Activated CD8-positive, alpha-beta memory T cell treated with anti-CD3 and anti-CD28 coated beads, Interleukin-2, amount 50 U/mL, for 48 hours (primary cell): ENCODE measurements around the gene ZFAND2A.
"Not testable (repeated sequence)": the region's sequence is repeated elsewhere in the genome, so short reads cannot be mapped to it uniquely, and the experiment has no call there.

Source experiments
- DNase-seq: peaks from one replicate; pipeline ENCODE4 v3.0.0-alpha.2; 2020

The ZFAND2A gene

DNA sequence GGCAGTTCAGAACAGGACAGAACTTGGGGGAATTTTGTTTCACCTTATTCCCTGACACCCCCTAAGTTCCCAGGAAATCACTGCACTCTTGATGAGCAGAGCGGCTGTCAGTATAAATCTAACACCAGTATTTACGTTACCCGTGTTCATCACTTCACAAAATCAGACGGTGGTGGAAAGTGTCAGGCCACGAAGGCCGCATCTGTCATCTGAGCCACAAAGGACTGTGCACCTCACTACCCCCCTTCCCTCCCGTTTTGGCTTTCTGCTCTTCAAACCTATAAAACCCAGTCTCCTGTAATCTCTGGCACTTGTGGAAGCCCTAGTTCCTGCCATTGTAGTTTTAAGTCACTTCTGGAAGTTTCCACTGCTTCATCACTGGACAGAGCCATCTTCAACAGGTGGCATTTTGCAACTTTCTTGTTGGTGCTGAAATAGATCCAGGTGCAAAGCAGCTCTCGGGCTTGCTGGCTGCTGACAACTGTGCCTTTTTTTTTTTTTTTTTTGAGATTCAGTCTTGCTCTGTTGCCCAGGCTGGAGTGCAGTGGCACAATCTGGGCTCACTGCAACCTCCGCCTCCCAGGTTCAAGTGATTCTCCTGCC lies 9.5 kb downstream of the ZFAND2A start:
- no peak for DNase-seq

DNA sequence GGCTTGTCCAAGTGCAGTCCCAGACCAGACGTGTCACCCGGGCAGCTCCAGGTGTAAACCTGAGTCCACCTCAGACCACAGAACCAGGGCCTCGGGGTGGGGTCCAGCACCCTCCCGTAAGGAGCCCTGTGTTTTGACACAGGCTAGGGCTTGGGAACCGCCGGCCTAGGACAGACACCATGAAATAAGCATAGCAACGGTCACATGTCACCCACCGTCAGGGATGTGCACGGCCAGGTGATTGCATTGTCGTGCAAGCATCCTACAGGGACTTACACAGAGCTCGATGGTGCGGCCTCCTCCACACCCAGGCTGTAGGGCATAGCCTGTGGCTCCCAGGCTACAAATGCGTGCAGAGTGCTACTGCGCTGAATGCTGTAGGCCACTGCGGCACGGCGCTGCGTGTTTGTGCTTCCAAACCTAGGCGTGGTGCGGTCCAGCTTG lies 10.6 kb downstream of the ZFAND2A start:
- DNase-seq, result no peak

DNA sequence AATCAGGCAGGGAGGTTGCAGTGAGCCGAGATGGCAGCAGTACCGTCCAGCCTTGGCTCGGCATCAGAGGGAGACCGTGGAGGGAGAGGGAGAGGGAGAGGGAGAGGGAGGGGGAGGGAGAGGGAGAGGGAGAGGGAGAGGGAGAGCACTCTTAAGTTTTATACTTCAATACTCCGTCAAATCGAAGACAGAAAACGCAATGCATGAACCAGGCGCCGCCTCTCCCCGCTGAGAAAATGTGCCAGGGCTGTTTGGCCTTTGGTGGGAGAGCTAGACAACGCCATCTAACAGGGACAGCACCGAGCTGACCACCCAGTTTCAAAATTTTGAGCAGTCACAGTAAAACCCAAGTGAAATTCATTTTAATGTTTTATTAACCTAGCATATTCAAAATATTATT lies 12.1 kb downstream of the ZFAND2A start:
- DNase-seq, result not testable (repeated sequence)

DNA sequence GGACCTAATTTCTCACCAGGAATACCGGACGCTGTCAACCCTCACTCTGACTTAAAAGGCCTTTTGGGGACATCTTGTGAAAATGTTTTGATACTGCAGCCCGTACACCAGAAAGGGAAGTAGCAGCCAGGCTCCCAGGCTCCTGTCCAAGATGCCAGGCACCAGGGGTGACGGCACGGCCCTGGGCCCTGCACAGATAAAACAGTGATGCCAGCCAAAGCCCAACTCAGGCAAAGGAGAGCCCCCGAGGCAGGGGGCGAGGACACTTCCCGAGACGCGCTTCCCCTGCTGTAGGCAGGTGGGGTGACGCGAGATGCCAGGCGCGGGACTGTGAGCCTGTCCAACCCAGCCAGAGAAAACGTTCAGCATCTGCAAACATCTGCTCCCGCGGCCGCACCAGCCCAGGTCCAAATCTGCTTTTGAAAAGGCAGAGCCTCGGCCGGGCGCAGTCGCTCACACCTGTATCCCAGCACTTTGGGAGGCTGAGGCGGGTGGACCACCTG lies 15.7 kb downstream of the ZFAND2A start:
- no peak for DNase-seq

DNA sequence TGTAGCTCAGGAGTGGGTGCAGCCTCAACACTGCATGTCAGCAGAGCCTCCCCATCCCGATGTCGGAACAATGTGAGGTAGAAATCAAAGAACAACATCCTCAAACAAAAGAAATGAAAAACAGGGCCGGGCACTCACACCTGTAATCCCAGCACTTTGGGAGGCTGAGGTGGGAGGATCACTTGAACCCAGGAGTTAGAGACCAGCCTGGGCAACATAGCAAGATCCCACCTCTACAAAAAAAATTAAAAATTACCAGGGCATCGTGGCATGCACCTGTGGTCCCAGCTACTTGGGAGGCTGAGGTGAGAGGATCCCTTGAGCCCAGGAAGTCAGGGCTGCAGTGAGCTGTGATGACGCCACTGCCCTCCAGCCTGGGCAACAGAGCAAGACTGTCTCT lies 17.0 kb downstream of the ZFAND2A start:
- not testable (repeated sequence) for DNase-seq

DNA sequence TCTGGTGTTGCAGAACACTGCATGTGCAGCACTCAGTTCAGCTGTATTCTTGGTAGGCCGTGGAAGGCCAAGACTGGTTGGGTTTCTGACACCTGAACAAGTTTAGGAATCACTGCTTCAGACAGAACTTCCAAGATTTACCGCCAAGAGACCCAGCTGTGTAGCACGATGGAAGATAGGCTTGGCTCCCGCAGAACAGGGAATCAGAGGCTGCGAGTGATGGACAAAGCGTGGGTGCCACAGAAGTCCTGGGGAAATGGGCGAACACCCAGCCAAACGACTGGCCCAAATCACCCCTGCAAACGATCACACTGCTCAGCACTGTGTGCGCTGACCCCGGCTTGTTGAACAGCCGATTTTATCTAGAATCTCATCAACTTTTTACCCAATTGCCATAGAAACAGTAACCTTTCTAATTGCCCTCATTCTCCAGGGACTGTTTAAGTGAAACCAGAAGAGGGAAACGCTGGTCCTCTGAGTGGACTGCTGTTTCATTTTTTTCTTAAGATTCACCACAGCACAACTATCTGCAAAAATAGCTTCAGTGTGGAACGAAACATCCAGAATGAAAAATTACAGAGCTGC lies 17.9 kb downstream of the ZFAND2A start:
- DNase-seq, result no peak

DNA sequence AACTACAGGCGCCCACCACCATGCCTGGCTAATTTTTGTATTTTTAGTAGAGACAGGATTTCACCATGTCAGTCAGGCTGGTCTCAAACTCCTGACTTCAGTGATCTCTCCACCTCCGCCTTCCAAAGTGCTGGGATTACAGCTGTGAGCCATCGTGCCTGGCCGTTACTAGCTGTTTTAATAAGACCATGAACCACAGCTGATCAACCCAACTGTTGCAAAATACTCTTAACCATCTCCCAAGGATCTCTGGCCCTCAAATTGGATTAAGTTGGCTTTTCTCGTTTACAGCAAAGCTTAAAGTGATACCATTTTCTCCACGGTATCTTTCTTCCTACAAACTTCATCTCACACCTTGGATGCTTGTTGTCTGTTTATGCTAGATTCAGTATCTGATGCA lies 18.3 kb downstream of the ZFAND2A start:
- no peak for DNase-seq

DNA sequence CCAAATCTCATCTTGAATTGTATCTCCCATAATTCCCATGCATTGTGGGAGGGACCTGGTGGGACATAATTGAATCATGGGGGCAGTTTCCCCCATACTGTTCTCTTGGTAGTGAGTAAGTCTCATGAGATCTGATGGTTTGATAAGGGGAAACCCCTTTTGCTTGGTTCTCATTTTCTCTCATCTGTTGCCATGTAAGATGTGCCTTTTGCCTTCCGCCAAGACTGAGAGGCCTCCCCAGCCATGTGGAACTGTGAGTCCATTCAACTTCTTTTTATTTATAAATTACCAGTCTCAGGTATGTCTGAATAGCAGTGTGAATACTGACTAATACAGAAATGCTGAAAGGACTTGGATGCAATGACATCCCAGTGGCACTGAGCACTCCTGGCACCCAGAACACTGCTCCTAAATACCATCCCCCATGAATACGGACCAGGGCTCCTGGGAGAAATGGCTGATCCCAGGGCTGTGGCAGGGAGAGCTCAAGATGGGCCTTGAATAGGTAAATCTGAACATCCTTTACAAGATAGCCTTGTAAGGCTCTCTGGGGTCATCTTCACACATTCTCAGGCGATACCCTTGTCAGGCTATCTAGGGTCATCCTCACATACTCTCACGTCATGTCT lies 19.4 kb downstream of the ZFAND2A start:
- no peak for DNase-seq

DNA sequence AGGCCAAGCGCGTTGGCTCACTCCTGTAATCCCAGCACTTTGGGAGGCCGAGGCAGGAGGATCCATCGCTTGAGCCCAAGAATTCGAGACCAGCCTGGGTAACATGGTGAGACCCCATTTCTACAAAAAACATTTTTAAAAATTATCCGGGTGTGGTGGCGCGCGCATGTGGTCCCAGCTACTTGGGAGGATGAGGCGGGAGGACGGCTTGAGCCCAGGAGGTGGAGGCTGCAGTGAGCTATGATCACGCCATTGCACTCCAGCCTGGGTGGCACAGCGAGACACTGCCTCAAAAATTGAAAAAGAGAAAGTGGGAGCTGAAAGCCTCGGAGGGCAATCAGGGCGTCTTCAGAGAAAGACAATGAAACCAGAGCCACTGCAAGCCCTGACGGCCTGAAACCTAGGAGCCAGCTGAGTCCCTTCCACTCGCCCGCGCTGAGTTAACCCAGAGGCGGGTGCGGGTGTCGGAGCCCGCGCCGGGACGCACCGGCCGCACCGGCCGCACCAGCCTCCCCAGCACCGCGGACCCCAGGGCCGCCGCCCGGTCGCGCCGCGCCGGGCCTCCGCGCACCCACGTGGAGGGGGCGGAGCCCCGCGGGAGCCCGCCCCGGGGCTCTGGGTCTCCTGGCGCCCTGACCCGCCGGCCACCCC lies 22.4 kb downstream of the ZFAND2A start:
- no peak for DNase-seq

DNA sequence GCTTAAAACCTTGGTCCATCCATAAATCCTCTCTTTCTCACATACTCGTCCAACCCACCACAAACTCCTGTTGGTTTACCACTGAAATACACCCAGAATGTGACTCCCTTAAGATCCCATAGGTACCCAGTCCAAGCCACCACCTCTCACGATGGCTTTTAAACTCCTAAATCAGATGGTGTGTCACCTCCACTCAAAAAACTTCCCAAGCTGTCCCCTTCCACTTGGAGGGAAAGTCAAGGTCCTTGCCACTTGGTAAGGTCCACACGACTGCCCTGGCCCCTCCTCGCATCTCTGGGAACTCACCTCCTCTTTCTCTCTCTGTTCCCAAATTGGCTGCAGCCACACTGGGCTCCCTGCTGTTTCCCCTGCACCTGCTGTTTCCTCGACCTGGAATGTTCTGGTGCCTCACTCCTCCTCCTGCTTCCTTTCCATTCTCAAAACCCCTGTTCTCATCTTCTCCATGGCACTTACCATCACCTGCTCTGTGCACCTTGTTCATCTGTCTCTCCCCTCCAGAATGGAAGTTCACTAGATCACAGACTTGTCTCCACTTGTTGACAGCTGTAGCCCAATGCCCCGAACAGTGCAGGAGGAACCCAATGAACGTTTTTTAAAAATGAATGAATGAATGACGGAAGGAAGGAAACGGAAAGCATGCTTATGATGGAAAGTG lies 23.0 kb downstream of the ZFAND2A start:
- DNase-seq, result no peak

DNA sequence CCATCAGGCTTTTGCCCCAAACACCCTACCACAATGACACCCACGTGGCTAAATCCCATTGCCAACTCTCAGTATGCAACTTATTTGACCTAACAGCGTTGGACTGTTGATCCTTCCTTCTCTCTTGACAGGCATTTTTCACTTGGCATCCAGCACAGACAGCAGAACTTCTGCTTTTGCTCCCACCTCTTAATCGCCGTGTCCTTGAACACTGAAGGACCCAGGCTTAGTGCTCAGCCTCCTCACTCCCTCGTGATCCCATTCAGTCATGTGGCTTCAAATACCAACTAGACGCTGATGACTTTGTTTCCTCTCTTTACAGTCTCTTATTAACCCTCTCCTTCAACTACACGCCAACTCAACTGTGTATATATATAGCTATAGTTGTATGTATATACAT lies 25.0 kb downstream of the ZFAND2A start:
- no peak for DNase-seq

DNA sequence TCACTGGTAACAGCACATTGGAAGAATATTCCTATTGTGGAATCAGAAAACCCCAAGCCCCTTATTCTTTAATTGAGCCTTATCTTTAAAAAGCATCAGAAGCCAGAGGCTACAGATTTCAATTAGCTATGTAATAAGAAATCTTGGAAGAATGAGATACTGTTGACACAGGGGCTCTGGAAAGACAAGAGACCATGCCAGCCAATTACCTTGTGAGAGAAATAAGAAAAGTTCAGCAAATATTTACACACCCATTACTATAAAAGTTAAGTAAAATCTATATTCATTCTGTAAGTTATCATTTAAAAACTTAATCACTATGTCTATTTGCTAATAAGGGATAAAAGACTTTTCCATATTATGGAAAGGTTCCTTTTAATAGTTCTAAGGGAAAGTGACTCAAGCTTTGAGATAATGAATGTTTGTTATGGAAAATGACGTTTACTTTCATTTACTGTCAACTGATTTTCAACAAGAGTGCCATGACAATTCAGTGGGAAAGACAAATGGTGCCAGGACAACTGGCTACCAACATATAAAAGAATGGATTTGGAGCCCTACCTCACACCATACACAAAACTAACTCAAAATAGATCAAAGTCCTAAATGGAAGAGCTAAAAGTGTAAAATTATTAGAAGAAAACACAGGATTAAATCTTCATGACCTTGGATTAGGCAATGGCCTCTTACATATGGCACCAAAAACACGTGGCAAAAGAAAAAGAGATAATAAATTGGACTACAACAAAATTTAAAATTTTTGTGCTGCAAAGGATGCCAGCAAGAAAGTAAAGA lies 28.3 kb downstream of the ZFAND2A start:
- no peak for DNase-seq

DNA sequence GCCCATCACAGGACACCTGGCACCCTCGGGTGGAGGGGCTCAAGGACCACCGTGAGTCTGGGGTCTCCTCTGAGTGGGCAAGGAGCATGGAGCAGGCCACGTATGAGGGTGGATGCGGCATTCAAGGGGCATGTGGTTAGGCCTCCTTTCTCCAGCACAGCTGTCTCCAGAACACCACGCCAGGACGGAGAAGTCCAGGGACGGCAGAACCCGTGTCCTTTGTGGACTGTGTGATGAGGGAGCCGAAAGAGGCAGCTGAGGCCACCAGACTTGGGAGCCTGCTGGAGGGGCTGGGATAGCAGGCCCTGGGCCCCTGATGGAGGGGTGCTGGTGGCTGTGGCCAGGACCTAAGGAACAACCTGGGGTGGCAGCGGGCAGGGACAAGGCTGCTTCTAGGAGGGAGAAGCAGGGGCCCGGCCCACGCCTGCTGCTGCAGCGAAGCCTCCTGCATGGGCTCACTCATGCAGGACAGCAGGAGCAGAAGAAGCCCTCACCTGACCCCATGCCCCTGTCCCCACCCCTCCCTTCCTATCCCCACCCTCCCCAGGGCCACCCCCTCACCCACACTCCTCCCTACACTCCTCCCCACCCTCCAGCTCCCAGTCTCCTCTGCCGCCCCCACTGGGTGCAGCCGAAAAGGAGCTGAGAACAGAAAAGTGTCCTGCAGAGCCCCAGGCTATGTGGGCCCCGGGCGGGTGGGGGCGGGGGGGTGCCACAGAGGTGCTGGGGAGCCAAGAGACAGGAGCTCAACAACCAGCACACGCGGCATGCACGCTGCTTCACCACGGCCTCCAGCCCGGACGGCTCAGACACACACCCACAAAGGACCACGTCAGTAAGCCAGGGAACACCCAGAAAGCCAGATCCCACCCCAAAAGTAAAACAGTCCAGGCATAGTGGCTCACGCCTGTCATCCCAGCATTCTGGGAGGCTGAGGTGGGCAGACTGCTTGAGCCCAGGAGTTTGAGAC lies 29.7 kb downstream of the ZFAND2A start:
- no peak for DNase-seq

DNA sequence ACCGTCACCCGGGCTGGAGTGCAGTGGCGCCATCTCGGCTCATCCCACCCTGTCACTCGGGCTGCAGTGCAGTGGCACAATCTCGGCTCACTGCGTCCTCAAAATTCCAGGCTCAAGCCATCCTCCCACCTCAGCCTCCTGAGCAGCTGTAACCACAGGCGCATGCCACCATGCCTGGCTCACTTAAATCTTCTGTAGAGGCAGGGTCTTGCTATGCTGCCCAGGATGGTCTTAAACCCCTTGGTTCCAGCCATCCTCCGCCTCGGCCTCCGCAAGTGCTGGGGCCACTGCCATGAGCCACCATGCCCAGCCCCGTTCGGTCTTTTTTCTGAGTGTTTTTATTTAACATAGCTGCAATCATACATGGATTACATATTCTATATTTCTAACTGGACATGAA lies 30.6 kb downstream of the ZFAND2A start:
- DNase-seq, result no peak

DNA sequence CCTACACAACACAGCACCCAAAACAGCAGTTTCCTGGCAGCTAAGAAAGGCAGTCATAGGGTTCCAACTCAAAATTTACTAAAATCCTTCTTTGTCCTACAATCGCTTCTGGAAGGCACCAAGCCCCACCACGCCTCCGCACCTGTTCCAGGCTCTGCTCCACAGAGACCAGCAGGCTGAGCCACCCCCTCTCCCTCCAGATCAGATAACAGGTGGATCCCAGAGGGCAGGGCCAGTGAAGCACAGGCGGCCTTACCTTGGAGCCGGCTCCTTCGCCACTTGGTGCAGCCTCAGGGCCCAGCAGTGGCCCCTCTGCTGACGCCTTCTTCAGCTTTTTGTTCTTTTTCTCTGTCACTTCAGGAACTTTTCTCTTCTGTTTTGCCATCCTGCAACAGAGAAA lies 33.0 kb downstream of the ZFAND2A start:
- no peak for DNase-seq

DNA sequence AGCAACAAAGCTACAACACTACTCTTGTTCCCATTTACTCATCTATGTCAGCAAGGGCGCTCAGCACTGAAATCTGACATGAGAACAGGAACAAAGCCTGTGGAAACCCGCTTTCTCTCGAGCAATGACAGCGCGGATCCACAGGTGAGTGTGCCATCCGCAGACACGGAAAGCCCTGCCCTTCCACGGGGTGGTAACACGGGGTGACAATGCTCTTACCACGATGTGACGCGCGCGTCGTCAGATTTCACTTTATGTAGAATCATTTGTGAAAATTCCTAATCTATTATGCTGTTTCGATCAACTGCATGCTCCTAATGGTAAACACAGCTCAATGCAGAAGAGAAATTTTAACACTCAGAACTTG lies 34.4 kb downstream of the ZFAND2A start:
- no peak for DNase-seq

DNA sequence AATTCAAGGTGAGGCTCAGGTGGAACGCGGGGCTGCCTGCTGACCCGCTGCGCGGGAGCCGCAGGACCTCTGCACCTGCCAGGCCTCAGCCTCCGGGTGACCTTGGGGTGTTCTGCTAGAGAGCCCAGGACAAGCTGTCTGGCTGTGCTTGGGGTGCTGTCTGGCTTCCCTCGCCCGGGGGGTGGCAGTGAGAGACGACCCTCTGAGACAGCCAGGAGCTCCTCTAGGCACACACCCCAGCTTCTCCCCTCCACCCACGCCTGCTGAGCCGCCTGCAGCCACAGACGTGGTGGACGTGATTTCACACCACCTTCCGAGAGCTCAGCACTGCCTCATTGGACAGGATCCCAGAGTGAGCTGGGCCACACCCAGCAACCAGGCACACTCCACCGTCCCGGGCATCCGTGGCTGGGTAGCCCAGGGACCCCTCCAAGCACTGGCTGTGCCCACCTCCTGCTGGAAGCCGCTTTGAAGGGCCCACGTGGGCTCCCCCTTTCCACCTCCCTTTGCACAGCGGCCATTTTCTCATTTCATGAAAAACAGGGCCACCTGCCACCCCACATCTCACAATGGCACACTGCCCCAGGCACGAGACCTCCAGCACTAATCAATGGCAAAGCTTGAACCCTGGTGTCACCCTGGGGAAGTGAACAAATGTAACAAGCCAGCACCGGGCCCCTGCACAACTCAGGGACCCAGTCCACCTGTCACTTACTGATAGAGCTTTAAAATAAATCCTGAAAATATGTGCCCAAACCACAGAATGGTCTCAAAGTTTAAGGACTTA lies 35.0 kb downstream of the ZFAND2A start:
- no peak for DNase-seq

DNA sequence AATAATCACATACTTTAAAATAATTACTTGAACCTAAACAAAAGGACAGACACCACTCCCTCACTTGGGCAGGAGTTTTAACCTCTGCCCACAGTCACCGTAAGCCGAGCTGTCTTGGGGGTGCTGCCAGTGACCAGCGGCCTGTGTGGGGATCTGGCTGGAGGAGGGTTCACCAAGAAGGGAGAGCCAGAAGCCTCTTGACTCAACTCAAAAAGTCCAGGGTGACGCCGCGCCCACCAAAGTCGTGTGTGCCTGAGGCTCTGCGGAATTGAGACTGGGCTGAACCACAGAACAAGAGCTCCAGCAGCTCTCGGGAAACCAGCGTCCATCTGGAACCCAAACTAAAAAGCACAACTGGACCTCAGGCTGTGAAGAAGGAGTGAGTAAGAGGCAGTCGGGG lies 35.8 kb downstream of the ZFAND2A start:
- no peak for DNase-seq

DNA sequence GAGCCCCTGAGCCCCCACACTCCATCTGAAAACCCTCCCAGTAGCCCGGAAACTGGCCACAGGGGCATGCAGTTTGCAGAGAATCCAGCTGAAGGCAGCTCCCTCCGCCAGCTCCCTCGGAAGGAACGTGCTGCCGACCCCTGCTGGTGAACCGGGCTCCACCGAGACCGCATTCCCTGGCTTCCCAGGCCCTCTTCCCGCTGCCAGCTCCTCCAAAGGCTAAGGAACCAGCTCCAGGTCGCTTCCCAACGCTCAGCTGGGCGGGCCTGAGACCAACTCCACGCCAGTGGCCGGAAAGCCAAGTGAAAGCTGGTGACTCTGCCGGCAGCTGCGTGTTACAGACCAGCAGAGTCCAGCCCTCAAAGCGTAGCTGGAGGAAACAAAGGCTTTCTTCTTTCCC lies 36.3 kb downstream of the ZFAND2A start:
- DNase-seq, result no peak

DNA sequence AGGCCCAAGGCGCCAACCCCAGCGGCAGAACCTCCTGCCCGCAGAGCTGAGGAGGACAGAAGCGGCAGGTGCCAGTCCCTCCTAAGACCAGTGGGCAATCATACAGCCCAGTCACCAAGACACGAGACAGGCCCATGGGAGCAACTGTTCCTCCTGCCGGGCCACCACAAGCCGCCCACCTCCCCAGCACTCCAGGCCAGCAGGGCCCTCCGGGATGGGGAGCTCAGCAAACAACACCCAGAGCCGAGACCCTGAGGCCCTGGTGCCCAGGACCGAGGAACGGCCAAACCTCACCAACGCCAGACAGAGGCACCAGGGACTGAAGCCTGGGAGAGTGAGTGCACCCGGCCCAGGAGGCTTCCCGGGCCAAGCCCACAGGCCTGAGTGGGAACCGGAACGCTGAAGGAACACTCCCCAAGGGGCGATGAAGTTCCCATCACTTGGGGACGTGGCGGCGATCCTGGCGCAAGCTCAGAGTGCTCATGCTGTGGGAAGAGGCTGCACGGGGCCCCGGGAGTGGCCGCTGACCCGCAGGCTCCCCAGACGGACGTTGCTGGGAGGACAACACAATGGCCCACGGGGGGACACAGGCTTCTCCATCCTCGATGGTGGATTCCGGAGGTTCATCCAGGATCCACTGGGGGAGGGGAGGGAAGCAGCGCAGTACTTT lies 37.0 kb downstream of the ZFAND2A start:
- DNase-seq, result no peak
